CD14-positive monocyte (primary cell): ENCODE results near the gene SH3RF3. TPM values are rescaled to one million over a fixed set of nuclear protein-coding genes. Genes with fewer than 3 reads are reported as not detected.

ENCODE experiments used
- DNase-seq, 3 donors: peaks; one replicate each; pipeline ENCODE4 v3.0.0-alpha.2; 2011 to 2022
- H2AFZ ChIP-seq: 2 replicates; pipeline ENCODE4 v1.6.0; 2012; ENCODE audit warnings: mild to moderate bottlenecking, low read depth, low read length, inconsistent platforms; ENCODE audit not compliant: insufficient read depth, poor library complexity, severe bottlenecking
- H3K27ac ChIP-seq, 2 donors: 1 replicate in 1 of 2; 2 replicates in 1 of 2; pipeline ENCODE4 v1.5.1; 2012 to 2013; ENCODE audit warnings: low read length in 2 of 2, control low read depth in 1 of 2, inconsistent platforms in 1 of 2, low read depth in 1 of 2, mild to moderate bottlenecking in 1 of 2
- H3K27me3 ChIP-seq, 2 donors: one replicate each; pipeline versions ENCODE4 v1.6.0 to v1.6.1; 2011 to 2013; ENCODE audit warnings: low read length in 2 of 2; ENCODE audit not compliant: control insufficient read depth in 2 of 2, insufficient read depth in 2 of 2
- H3K36me3 ChIP-seq, 2 donors: replicated peaks in 1 of 2; 1 replicate in 1 of 2; 2 replicates in 1 of 2; pipeline versions ENCODE4 v1.5.1 to v1.6.1; 2012 to 2013; ENCODE audit warnings: low read length in 2 of 2, control low read depth in 1 of 2, inconsistent platforms in 1 of 2, mild to moderate bottlenecking in 1 of 2; ENCODE audit not compliant: insufficient read depth in 2 of 2, control insufficient read depth in 1 of 2
- H3K4me1 ChIP-seq, 2 donors: 1 replicate in 1 of 2; 2 replicates in 1 of 2; pipeline versions ENCODE4 v1.5.1 to v1.6.1; 2012 to 2013; ENCODE audit warnings: low read length in 2 of 2, control low read depth in 1 of 2, inconsistent platforms in 1 of 2, mild to moderate bottlenecking in 1 of 2, moderate library complexity in 1 of 2; ENCODE audit not compliant: insufficient read depth in 2 of 2, control insufficient read depth in 1 of 2
- H3K4me2 ChIP-seq: replicated peaks from 2 replicates; pipeline ENCODE3; 2012; ENCODE audit warnings: low read length, moderate library complexity, mild to moderate bottlenecking; ENCODE audit not compliant: poor library complexity, severe bottlenecking; ENCODE audit errors: extremely low read depth
- H3K4me3 ChIP-seq, 3 experiments: fragments of 200-600 bp in 1 of 3; sonication (generic) in 1 of 3; replicated peaks in 1 of 3; 1 replicate in 2 of 3; 2 replicates in 1 of 3; pipeline ENCODE4 v1.5.1; 2011 to 2013; ENCODE audit warnings: low read length in 3 of 3, mild to moderate bottlenecking in 3 of 3, control low read depth in 2 of 3, low read depth in 2 of 3, inconsistent platforms in 1 of 3, moderate library complexity in 1 of 3
- H3K79me2 ChIP-seq: 2 replicates; pipeline ENCODE4 v1.6.0; 2012; ENCODE audit warnings: mild to moderate bottlenecking, control low read depth, inconsistent platforms, low read length, moderate library complexity; ENCODE audit not compliant: insufficient read depth
- H3K9ac ChIP-seq: 2 replicates; pipeline ENCODE4 v1.6.0; 2017; ENCODE audit warnings: low read length, mild to moderate bottlenecking; ENCODE audit not compliant: insufficient read depth, poor library complexity, severe bottlenecking
- H3K9me3 ChIP-seq, 2 donors: replicated peaks in 1 of 2; 1 replicate in 1 of 2; 2 replicates in 1 of 2; pipeline versions ENCODE4 v1.5.1 to v1.6.1; 2012 to 2013; ENCODE audit warnings: low read length in 2 of 2, control low read depth in 1 of 2; ENCODE audit not compliant: control insufficient read depth in 1 of 2, insufficient read depth in 1 of 2
- H4K20me1 ChIP-seq: 2 replicates; pipeline ENCODE4 v1.6.0; 2012; ENCODE audit warnings: mild to moderate bottlenecking, low read length, control low read depth, moderate library complexity; ENCODE audit not compliant: insufficient read depth
- H3K27ac Mint-ChIP-seq, 7 donors: one replicate each; pipeline ENCODE4 v1.8.0; 2020; ENCODE audit warnings: mild to moderate bottlenecking in 7 of 7, mixed read lengths in 7 of 7, moderate library complexity in 6 of 7, inconsistent platforms in 2 of 7
- H3K27me3 Mint-ChIP-seq, 3 donors: one replicate each; pipeline ENCODE4 v1.8.0; 2021 to 2022; ENCODE audit warnings: low read depth in 3 of 3, mild to moderate bottlenecking in 3 of 3, mixed read lengths in 3 of 3, moderate library complexity in 3 of 3, inconsistent platforms in 1 of 3
- H3K36me3 Mint-ChIP-seq, 2 donors: one replicate each; pipeline ENCODE4 v1.8.0; 2020; ENCODE audit warnings: mixed read lengths in 2 of 2, inconsistent platforms in 1 of 2, mild to moderate bottlenecking in 1 of 2
- H3K4me1 Mint-ChIP-seq: one replicate; pipeline ENCODE4 v1.8.0; 2020; ENCODE audit warnings: mild to moderate bottlenecking, mixed read lengths
- H3K4me3 Mint-ChIP-seq, 2 donors: one replicate each; pipeline ENCODE4 v1.8.0; 2020; ENCODE audit warnings: mild to moderate bottlenecking in 2 of 2, mixed read lengths in 2 of 2, moderate library complexity in 1 of 2
- H3K9me3 Mint-ChIP-seq, 7 donors: one replicate each; pipeline ENCODE4 v1.8.0; 2020 to 2022; ENCODE audit warnings: mixed read lengths in 7 of 7, mild to moderate bottlenecking in 6 of 7, moderate library complexity in 6 of 7, inconsistent platforms in 2 of 7
- CTCF ChIP-seq: fragments of 200-600 bp; IDR thresholded peaks from one replicate; pipeline ENCODE4 v1.8.0; 2022; ENCODE audit warnings: antibody characterized with exemption, mild to moderate bottlenecking
- WGBS: methylation state at CpG from one replicate; pipeline ENCODE4 v1.1.5; 2013; ENCODE audit warnings: missing lambda C conversion rate; ENCODE audit not compliant: insufficient coverage; 5-methylcytosine and 5-hydroxymethylcytosine counted together
- intact Hi-C, 2 donors: fragments of 100-400 bp; cut with micrococcal nuclease; formaldehyde crosslinking; loops; one replicate each; pipeline versions ENCODE4 v1.15.0 to v1.15.1; 2023
- polyA plus RNA-seq, 3 donors: library from polyadenylated mRNA; depleted of rRNA in 1 of 3; unstranded in 2 of 3; stranded (reverse) in 1 of 3; fragments of 300-500 nt in 2 of 3; fragments of >200 nt in 1 of 3; fragmentation: Illumina TruSeq in 2 of 3; gene quantifications; 1 replicate in 2 of 3; 2 replicates in 1 of 3; pipeline ENCODE4 v1.2.3, GENCODE V29; 2012 to 2021

Gene SH3RF3
- polyA plus RNA-seq, 3 donors = 0.25 to 0.75 (median 0.34) TPM

GRCh38 chr2:109487871-109488655, 359.1 kb downstream of the SH3RF3 start:
- Histone ChIP-seq H3K79me2 (no peaks in the 10 kb centered on the region), H3K9ac (no peak overlapping the region), H3K4me3 (no peak overlapping the region), H3K9me3 (no peaks in the 10 kb centered on the region), H4K20me1 (no peaks in the 10 kb centered on the region), H3K27ac (no peak overlapping the region), H2AFZ (no peak overlapping the region), H3K4me2 (no peak overlapping the region), H3K4me1 (no peaks in the 10 kb centered on the region), H3K27me3 (no peaks in the 10 kb centered on the region), H3K36me3 (no peaks in the 10 kb centered on the region)
- Mint-ChIP-seq H3K36me3 (no peaks in the 10 kb centered on the region), H3K4me1 (no peaks in the 10 kb centered on the region), H3K4me3 (no peak overlapping the region), H3K27me3 (peaks cover 7 to 11% (median 8%) of the 10 kb centered on the region in 3 donors), H3K27ac (no peak overlapping the region), H3K9me3 (peaks cover 0 to 2% (median 0%) of the 10 kb centered on the region in 7 donors)
- 87% methylated on average over 14 of the region's 14 CpGs for WGBS
- no peak for DNase-seq
- intact Hi-C loops = no loop called here
- no peak for TF ChIP-seq CTCF

GRCh38 chr2:109489296-109489695, 360.3 kb downstream of the SH3RF3 start:
- Mint-ChIP-seq H3K36me3 (no peaks in the 10 kb centered on the region), H3K4me3 (peak overlapping the region in 1 of 2 donors; percentile 14), H3K9me3 (peaks cover 0 to 2% (median 0%) of the 10 kb centered on the region in 7 donors), H3K27ac (no peak overlapping the region), H3K27me3 (peaks cover 0 to 3% (median 0%) of the 10 kb centered on the region in 3 donors), H3K4me1 (no peaks in the 10 kb centered on the region)
- H3K36me3 ChIP-seq = no peaks in the 10 kb centered on the region
- no peaks in the 10 kb centered on the region for H4K20me1 ChIP-seq
- H3K27ac ChIP-seq = no peak overlapping the region
- intact Hi-C loops = no loop called here
- TF ChIP-seq CTCF = no peak
- H3K9ac ChIP-seq = no peak overlapping the region
- H3K27me3 ChIP-seq = no peaks in the 10 kb centered on the region
- no peak overlapping the region for H3K4me3 ChIP-seq
- no peaks in the 10 kb centered on the region for H3K4me1 ChIP-seq
- no peaks in the 10 kb centered on the region for H3K79me2 ChIP-seq
- H2AFZ ChIP-seq = no peak overlapping the region
- DNase-seq = no peak
- H3K9me3 ChIP-seq = no peaks in the 10 kb centered on the region
- H3K4me2 ChIP-seq = no peak overlapping the region
- 91% methylated on average over 8 of the region's 9 CpGs for WGBS
